Tibial nerve (tissue), 4 donors: ENCODE results near the gene CCDC174. TPM values are rescaled to one million over a fixed set of nuclear protein-coding genes. Genes with fewer than 3 reads are reported as not detected.

Experiments
- DNase-seq, 2 donors: peaks; one replicate each; pipeline ENCODE4 v3.0.0-alpha.2; 2019; ENCODE audit warnings: low spot score in 2 of 2
- H3K27ac ChIP-seq, 4 donors: fragments of 200-600 bp; sonication (generic) in 3 of 4; one replicate each; pipeline ENCODE4 v1.5.1; 2017 to 2019; ENCODE audit warnings: mild to moderate bottlenecking in 1 of 4
- H3K27me3 ChIP-seq, 2 donors: fragments of 200-600 bp; sonication (generic) in 1 of 2; one replicate each; pipeline versions ENCODE4 v1.5.1 to v1.6.0; 2017 to 2019
- H3K36me3 ChIP-seq, 3 donors: fragments of 200-600 bp; sonication (generic); one replicate each; pipeline ENCODE4 v1.5.1; 2018 to 2019
- H3K4me1 ChIP-seq, 4 donors: fragments of 200-600 bp; sonication (generic) in 3 of 4; one replicate each; pipeline ENCODE4 v1.5.1; 2017 to 2019
- H3K4me3 ChIP-seq, 4 donors: fragments of 200-600 bp; sonication (generic) in 3 of 4; one replicate each; pipeline ENCODE4 v1.5.1; 2017 to 2019; ENCODE audit warnings: mild to moderate bottlenecking in 1 of 4, moderate library complexity in 1 of 4
- H3K9me3 ChIP-seq, 4 donors: fragments of 200-600 bp; sonication (generic) in 3 of 4; one replicate each; pipeline ENCODE4 v1.5.1; 2017 to 2019
- EP300 ChIP-seq, 2 donors: sonication (generic); formaldehyde crosslinking; IDR thresholded peaks; one replicate each; pipeline ENCODE4 v1.6.1; 2017; ENCODE audit warnings: antibody characterized with exemption in 2 of 2, mild to moderate bottlenecking in 1 of 2
- POLR2A ChIP-seq, 2 donors: fragments of 450-650 bp; IDR thresholded peaks; one replicate each; pipeline ENCODE4 v1.6.1; 2017; ENCODE audit warnings: antibody characterized with exemption in 2 of 2, mild to moderate bottlenecking in 2 of 2, moderate library complexity in 2 of 2
- WGBS, 2 donors: methylation state at CpG; one replicate each; pipeline ENCODE4 v1.1.5; 2018; 5-methylcytosine and 5-hydroxymethylcytosine counted together
- total RNA-seq, 4 donors: library from RNA; depleted of rRNA; stranded (reverse); fragments of >200 nt; gene quantifications; one replicate each; pipeline ENCODE4 v1.1.0, GENCODE V29; 2016
- TF ChIP-seq, protein P1 (sequence below), 5 experiments: fragments of 200-600 bp in 3 of 5; fragments of 450-650 bp in 2 of 5; sonication (generic) in 3 of 5; IDR thresholded peaks; one replicate each; pipeline ENCODE4 v1.5.1; 2016 to 2019; ENCODE audit warnings: antibody characterized with exemption in 5 of 5, mild to moderate bottlenecking in 3 of 5, moderate library complexity in 2 of 5

The CCDC174 gene
- total RNA-seq, 4 donors from 2014 or later, result 13.5 to 34.3 (median 27.1) TPM

DNA sequence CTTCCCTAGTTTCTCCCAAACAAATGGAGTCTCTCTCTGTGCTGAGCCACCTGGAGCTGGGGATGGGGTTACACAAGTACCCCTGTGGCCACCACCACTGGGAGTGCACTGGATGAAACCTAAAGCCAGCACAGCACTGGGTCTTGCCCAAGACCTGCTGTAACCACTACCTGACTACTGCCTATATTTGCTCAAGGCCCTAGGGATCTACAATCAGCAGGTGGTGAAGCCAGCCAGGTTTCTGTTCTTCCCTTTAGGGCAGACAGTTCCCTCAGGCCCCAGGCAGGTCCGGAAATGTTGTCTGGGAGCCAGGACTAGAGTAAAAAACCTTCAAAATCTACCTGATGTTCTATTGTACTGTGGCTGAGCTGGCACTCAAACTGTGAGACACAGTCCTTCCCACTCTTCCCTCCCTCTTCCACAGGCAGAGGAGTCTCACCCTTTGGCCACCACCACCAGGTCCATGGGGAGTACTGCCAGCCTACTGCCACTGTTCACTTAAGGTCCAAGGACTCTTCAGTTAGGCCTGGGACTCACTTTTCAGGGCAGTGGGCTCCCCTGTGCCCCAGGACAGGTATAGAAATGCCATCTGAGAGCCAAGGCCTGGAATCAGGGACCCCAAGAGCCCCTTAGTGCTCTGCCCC, 47.2 kb downstream of the CCDC174 start:
- no peak overlapping the region for H3K4me3 ChIP-seq
- H3K4me1 ChIP-seq, result no peaks in the 10 kb centered on the region
- DNase-seq, result no peak
- 95 to 100% methylated on average over 1 of the region's 1 CpG for WGBS, 2 donors
- TF ChIP-seq POLR2A (IDR thresholded peaks at IDR 0.05) (no peak), EP300 (IDR thresholded peaks at IDR 0.05) (no peak)
- TF ChIP-seq, protein P1, sequence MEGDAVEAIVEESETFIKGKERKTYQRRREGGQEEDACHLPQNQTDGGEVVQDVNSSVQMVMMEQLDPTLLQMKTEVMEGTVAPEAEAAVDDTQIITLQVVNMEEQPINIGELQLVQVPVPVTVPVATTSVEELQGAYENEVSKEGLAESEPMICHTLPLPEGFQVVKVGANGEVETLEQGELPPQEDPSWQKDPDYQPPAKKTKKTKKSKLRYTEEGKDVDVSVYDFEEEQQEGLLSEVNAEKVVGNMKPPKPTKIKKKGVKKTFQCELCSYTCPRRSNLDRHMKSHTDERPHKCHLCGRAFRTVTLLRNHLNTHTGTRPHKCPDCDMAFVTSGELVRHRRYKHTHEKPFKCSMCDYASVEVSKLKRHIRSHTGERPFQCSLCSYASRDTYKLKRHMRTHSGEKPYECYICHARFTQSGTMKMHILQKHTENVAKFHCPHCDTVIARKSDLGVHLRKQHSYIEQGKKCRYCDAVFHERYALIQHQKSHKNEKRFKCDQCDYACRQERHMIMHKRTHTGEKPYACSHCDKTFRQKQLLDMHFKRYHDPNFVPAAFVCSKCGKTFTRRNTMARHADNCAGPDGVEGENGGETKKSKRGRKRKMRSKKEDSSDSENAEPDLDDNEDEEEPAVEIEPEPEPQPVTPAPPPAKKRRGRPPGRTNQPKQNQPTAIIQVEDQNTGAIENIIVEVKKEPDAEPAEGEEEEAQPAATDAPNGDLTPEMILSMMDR (IDR thresholded peaks at IDR 0.05), result no peak
- no peak overlapping the region for H3K27ac ChIP-seq
- H3K27me3 ChIP-seq, result no peaks in the 10 kb centered on the region
- H3K9me3 ChIP-seq, result peaks cover 0 to 3% (median 0%) of the 10 kb centered on the region in 4 donors
- H3K36me3 ChIP-seq, result no peaks in the 10 kb centered on the region

DNA sequence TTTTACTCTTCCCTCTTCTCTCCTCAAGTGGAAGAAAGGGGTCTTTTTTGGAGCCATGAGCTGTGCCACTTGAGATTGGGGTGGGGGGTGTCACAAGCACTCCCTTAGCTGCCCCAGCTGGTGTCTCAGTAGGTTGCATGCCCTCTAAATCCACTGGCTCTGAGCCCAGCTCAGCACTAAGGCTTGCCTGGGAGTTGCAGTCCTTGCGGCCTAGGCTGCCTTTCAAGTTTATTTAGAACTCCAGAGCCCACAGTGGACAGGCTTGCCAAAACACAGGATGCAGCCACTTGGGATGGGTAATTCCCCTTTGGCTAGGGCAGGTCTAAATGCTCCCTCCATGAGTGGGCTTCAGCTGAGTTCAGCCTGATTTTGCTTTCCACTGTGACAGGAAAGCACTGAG, 48.1 kb downstream of the CCDC174 start:
- H3K4me1 ChIP-seq, result no peaks in the 10 kb centered on the region
- H3K9me3 ChIP-seq, result no peaks in the 10 kb centered on the region
- H3K27me3 ChIP-seq, result no peaks in the 10 kb centered on the region
- TF ChIP-seq POLR2A (IDR thresholded peaks at IDR 0.05) (no peak), EP300 (IDR thresholded peaks at IDR 0.05) (no peak)
- TF ChIP-seq, protein P1 (IDR thresholded peaks at IDR 0.05), result no peak
- H3K36me3 ChIP-seq, result no peaks in the 10 kb centered on the region
- H3K4me3 ChIP-seq, result no peak overlapping the region
- WGBS, 2 donors, result 80 to 83% methylated on average over 1 of the region's 1 CpG
- H3K27ac ChIP-seq, result no peak overlapping the region
- DNase-seq, result no peak

DNA sequence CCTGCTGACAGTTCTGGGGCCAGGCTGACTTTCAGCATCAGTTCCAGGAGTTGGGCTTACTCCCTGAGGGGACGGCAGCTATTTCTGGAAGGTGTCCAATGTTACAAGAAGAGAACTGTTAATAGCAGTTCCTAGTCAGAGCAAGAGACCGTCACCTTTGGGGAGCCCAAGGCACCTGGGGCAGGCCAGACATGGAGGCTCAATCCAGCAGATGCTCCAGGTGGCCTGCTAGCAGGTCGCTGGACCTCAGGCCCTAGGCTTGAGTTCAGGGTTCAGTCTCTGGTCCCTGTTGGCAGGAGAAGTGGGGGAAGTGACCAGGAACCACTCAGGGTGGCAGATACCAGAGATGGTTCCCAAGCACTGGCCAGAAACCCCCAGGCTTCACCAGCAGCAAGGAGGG, 49.3 kb downstream of the CCDC174 start:
- H3K27ac ChIP-seq, result no peak overlapping the region
- no peaks in the 10 kb centered on the region for H3K27me3 ChIP-seq
- no peaks in the 10 kb centered on the region for H3K9me3 ChIP-seq
- H3K4me3 ChIP-seq, result no peak overlapping the region
- H3K4me1 ChIP-seq, result no peaks in the 10 kb centered on the region
- no peaks in the 10 kb centered on the region for H3K36me3 ChIP-seq
- DNase-seq, result no peak
- no peak for TF ChIP-seq EP300 (IDR thresholded peaks at IDR 0.05)
- TF ChIP-seq, protein P1 (IDR thresholded peaks at IDR 0.05), result no peak
- TF ChIP-seq POLR2A (IDR thresholded peaks at IDR 0.05), result no peak
- WGBS, 2 donors, result 72 to 76% methylated on average over 3 of the region's 3 CpGs

DNA sequence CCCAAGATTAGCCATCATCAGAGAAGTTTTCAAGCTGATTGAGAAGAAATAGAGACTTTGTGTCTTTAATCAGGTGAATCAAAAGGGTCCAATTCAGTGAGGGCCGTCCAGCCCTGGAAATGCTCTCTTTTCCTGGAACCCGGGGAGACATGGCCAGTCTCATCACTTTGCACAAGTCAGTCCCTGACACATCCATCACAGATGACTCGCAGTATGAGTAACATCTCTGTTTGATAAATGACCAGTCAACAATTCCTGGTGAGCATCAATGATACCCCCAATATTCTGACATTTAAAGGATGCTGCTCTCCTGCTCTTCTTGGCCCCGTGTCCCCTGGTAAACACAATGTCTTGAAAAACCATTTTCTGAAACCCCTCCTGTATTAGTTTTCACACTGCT, 50.1 kb downstream of the CCDC174 start:
- H3K4me3 ChIP-seq, result no peak overlapping the region
- DNase-seq, result no peak
- H3K27ac ChIP-seq, result no peak overlapping the region
- TF ChIP-seq POLR2A (IDR thresholded peaks at IDR 0.05) (no peak), EP300 (IDR thresholded peaks at IDR 0.05) (no peak)
- TF ChIP-seq, protein P1 (IDR thresholded peaks at IDR 0.05), result no peak
- no peaks in the 10 kb centered on the region for H3K27me3 ChIP-seq
- H3K36me3 ChIP-seq, result no peaks in the 10 kb centered on the region
- no peaks in the 10 kb centered on the region for H3K9me3 ChIP-seq
- WGBS, 2 donors, result 88 to 94% methylated on average over 4 of the region's 4 CpGs
- H3K4me1 ChIP-seq, result no peaks in the 10 kb centered on the region

DNA sequence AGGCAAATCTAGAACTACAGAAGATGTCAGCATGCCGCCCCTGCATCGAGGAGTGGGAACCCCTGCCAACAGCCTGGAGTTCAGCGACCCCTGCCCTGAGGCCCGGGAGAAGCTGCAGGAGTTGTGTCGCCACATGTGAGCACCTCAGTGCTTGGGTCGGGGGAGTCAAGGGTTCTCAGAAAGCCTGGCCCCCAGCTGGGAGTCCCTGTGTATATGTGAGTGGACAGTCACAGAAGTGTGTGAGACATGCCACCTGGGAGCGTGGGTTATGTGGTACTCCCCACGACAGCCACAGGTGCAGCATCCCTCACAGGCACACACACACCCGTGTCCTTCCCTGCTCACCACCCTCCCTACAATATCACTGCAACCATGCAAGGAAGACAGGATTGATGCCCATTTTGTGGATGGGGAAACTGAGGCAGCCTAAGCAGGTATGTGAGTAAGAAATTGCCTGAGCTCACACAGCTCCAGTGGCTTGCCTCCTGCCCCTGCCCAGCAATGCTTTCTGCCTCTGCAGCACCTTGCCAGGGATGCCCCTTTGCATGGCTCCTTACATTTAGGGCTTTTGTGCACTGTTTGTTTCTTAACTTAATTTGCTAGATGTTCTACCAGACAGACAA, 51.7 kb downstream of the CCDC174 start:
- Histone ChIP-seq H3K4me1 (no peaks in the 10 kb centered on the region), H3K9me3 (peaks cover 0 to 2% (median 0%) of the 10 kb centered on the region in 4 donors), H3K27ac (no peak overlapping the region), H3K36me3 (peaks cover 0 to 6% (median 0%) of the 10 kb centered on the region in 3 donors), H3K27me3 (no peaks in the 10 kb centered on the region), H3K4me3 (no peak overlapping the region)
- 74 to 96% methylated on average over 6 to 9 of the region's 9 CpGs for WGBS, 2 donors
- DNase-seq, result no peak
- TF ChIP-seq, protein P1 (IDR thresholded peaks at IDR 0.05), result no peak
- TF ChIP-seq EP300 (IDR thresholded peaks at IDR 0.05) (no peak), POLR2A (IDR thresholded peaks at IDR 0.05) (no peak)
